ENCODE results near the gene GNAT2.

DNA sequence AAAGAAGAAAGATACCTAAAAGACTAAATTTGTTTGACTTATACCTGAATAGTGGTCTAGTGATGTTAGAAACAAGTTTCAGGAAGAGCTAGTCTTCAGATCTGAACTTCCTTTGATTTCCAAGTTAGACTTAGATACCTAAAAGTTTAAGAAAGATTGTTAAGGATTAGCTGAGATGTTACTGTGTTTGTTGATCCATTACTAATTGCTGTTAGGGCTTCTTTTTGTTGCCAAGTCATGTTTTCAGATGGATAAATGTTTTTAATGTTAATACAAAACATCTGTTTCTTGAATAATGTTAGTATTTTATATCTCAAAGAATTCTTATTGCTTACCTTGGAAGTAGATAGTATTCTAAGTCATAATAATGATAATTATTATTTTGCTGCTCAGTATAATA lies 59.4 kb downstream of the GNAT2 start:
- no peak for TF ChIP-seq CTCF (IDR thresholded peaks at IDR 0.05)
- no peak for TF ChIP-seq EZH2 (IDR thresholded peaks at IDR 0.05)

Measured in neural progenitor cell (in vitro differentiated cells).